Measurements from ENCODE around the gene PKP2. TPM values are rescaled to one million over a fixed set of nuclear protein-coding genes. Genes with fewer than 3 reads are reported as not detected.
A peak's percentile ranks its signal among the peaks of the same experiment; 100 is the strongest.
"Not testable (repeated sequence)": the region's sequence is repeated elsewhere in the genome, so short reads cannot be mapped to it uniquely, and the experiment has no call there.

PKP2 gene
- total and polyA plus RNA-seq, 2 experiments from 2014 or later = 363 to 376 TPM

DNA sequence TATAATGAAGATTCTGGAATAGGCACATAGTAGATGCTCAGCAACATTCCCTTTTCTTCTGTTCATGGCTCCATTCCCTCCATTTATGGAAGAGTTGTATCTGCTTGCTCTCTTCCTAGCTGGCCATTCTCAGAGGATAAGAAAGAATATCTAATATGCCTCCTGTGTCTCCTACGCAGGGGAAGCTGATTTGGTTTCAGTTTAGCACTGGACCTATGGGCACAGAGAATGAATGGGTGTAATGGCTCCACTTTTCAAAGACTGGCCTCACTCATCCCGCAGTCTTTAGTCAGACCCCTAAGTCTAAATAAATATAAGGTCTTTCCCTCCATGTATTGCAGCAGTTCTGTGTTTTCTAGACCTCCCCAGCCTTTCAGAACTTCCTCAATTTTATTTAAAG, 2.0 kb downstream of the PKP2 start:
- peak in 1 of 2 donors; percentile 45 for DNase-seq (ENCODE audit: low read depth in 1 of 2, low spot score in 1 of 2)
- Histone ChIP-seq H3K27ac (peak overlapping the region; percentile 92), H3K36me3 (peaks cover 6% of the 10 kb centered on the region), H3K4me1 (ENCODE audit: low read depth) (peaks cover 35% of the 10 kb centered on the region), H3K9me3 (ENCODE audit: low read depth) (no peaks in the 10 kb centered on the region), H3K4me3 (peak overlapping the region; percentile 57), H3K27me3 (no peaks in the 10 kb centered on the region)
- TF ChIP-seq, protein P1, sequence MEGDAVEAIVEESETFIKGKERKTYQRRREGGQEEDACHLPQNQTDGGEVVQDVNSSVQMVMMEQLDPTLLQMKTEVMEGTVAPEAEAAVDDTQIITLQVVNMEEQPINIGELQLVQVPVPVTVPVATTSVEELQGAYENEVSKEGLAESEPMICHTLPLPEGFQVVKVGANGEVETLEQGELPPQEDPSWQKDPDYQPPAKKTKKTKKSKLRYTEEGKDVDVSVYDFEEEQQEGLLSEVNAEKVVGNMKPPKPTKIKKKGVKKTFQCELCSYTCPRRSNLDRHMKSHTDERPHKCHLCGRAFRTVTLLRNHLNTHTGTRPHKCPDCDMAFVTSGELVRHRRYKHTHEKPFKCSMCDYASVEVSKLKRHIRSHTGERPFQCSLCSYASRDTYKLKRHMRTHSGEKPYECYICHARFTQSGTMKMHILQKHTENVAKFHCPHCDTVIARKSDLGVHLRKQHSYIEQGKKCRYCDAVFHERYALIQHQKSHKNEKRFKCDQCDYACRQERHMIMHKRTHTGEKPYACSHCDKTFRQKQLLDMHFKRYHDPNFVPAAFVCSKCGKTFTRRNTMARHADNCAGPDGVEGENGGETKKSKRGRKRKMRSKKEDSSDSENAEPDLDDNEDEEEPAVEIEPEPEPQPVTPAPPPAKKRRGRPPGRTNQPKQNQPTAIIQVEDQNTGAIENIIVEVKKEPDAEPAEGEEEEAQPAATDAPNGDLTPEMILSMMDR (IDR thresholded peaks at IDR 0.05; ENCODE audit: low read depth, low read length) = no peak

DNA sequence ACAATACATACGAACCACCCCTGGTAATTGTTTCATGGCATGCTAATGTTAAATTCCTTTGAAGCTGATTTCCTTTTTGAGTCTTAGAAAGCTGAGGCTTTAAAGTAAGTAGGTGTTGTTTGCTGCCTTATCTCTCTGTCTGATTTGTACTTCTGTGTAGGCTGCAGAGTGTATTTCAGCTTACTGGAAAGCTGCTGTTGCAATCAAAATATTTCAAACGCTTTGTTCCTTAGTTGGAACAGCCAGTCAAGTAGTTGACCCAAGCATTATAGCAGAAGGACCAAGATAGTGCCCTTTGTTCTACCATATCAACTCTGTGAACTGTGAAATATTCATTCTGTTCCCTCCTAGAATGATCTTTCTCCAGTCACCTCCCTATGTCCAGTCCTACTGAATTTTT, 3.1 kb downstream of the PKP2 start:
- H3K4me3 ChIP-seq = peak overlapping the region; percentile 57
- no peaks in the 10 kb centered on the region for H3K9me3 ChIP-seq (ENCODE audit: low read depth)
- peak overlapping the region; percentile 92 for H3K27ac ChIP-seq
- DNase-seq (ENCODE audit: low read depth in 1 of 2, low spot score in 1 of 2) = peak; percentile 64 to 74
- H3K36me3 ChIP-seq = peaks cover 6% of the 10 kb centered on the region
- peaks cover 44% of the 10 kb centered on the region for H3K4me1 ChIP-seq (ENCODE audit: low read depth)
- TF ChIP-seq, protein P1 (IDR thresholded peaks at IDR 0.05; ENCODE audit: low read depth, low read length) = no peak
- no peaks in the 10 kb centered on the region for H3K27me3 ChIP-seq

DNA sequence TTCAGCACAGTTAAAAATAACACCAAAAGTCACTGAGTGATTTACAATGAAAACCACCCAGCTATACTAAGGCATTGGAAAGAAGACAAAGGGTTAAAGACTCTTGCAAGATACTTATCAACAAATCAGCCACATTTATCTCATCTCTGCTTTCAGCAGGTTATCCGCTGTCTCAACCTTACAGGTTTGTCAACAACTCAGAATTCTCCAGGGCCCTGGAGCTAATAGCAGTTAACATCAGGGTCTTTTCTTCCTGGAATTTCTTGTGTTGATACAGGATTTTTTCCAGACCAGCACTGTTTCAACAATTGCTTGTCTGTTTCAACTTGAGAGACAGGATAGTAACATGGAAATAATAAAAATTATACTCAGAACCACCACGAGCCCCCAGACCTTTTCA, 3.5 kb downstream of the PKP2 start:
- peak overlapping the region; percentile 92 for H3K27ac ChIP-seq

DNA sequence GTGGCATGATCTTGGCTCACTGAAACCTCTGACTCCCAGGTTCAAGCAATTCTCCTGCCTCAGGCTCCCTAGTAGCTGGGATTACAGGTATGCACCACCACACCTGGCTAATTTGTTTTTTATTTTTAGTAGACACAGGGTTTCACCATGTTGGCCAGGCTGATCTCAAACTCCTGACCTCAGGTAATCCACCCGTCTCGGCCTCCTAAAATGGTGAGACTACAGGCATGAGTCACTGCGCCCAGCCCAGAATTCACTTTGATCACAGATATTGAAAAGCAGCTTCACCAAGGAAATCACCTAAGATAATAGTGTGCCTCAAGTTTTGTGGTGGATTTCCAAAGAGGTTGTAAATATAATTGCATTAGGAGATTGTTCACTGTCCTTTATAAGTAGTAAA, 4.2 kb downstream of the PKP2 start:
- not testable (repeated sequence) for H3K9me3 ChIP-seq (ENCODE audit: low read depth); DNase-seq (ENCODE audit: low read depth in 1 of 2, low spot score in 1 of 2); H3K36me3 ChIP-seq; H3K27me3 ChIP-seq
- H3K4me1 ChIP-seq (ENCODE audit: low read depth) = peaks cover 41% of the 10 kb centered on the region
- H3K4me3 ChIP-seq = peak overlapping the region; percentile 57
- peak overlapping the region; percentile 92 for H3K27ac ChIP-seq

More for the DNA sequence above, 3.5 kb downstream of the PKP2 start:
- H3K27me3 ChIP-seq = no peaks in the 10 kb centered on the region
- DNase-seq (ENCODE audit: low read depth in 1 of 2, low spot score in 1 of 2) = peak in 1 of 2 donors; percentile 43
- H3K4me3 ChIP-seq = peak overlapping the region; percentile 57
- H3K9me3 ChIP-seq (ENCODE audit: low read depth) = no peaks in the 10 kb centered on the region
- H3K4me1 ChIP-seq (ENCODE audit: low read depth) = peaks cover 43% of the 10 kb centered on the region
- H3K36me3 ChIP-seq = peaks cover 6% of the 10 kb centered on the region
- TF ChIP-seq, protein P1 (IDR thresholded peaks at IDR 0.05; ENCODE audit: low read depth, low read length) = no peak

DNA sequence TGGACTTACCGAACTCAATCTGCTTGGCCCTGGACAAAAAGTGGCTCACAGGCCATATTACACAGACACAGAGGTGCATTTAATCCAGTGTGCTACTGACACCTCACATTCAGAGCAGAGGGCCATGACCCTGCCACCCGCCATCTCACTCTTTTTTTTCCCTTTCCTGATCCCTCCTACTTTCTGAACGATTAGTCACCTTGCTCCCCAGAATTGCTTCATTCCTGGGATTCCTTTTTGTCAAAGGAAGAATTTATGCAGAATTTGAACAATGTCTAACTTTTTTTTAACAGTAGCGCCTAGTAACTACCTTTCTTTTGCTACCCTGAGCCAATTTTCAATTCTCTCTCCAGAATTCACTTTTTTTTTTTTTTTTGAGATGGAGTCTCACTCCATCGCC, 4.6 kb downstream of the PKP2 start:
- Histone ChIP-seq H3K4me3 (peak overlapping the region; percentile 57), H3K9me3 (ENCODE audit: low read depth) (no peaks in the 10 kb centered on the region), H3K36me3 (peaks cover 6% of the 10 kb centered on the region), H3K27ac (peak overlapping the region; percentile 92), H3K27me3 (no peaks in the 10 kb centered on the region), H3K4me1 (ENCODE audit: low read depth) (peaks cover 45% of the 10 kb centered on the region)
- peak in 1 of 2 donors; percentile 68 for DNase-seq (ENCODE audit: low read depth in 1 of 2, low spot score in 1 of 2)
- TF ChIP-seq, protein P1 (IDR thresholded peaks at IDR 0.05; ENCODE audit: low read depth, low read length) = no peak

DNA sequence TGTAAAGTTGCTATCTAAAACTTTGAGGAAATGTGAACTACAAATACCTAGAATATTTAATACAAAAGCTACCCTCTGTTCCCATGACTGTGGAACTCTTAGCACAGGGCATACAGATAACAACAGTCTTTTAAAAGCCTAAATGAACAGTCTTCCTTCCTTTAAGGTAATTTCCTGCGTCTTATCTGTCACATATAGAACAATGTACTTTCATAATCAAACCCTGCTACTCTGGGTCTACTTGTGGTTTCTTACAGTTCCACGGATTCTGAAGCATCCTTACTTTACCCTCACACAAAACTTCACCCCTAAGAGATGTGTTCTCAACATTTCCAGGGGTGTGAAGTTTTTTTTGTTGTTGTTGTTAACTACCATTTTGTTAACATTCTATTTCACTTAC, 5.1 kb downstream of the PKP2 start:
- no peaks in the 10 kb centered on the region for H3K27me3 ChIP-seq
- H3K9me3 ChIP-seq (ENCODE audit: low read depth) = no peaks in the 10 kb centered on the region
- peaks cover 49% of the 10 kb centered on the region for H3K4me1 ChIP-seq (ENCODE audit: low read depth)
- H3K27ac ChIP-seq = peak overlapping the region; percentile 92
- DNase-seq (ENCODE audit: low read depth in 1 of 2, low spot score in 1 of 2) = peak in 1 of 2 donors; percentile 35
- H3K36me3 ChIP-seq = peaks cover 7% of the 10 kb centered on the region
- TF ChIP-seq, protein P1 (IDR thresholded peaks at IDR 0.05; ENCODE audit: low read depth, low read length) = no peak
- H3K4me3 ChIP-seq = peak overlapping the region; percentile 57

Data from cardiac muscle cell (in vitro differentiated cells and primary cell).